ENCODE measurements around the gene GUCY1B1.

GUCY1B1 gene

DNA sequence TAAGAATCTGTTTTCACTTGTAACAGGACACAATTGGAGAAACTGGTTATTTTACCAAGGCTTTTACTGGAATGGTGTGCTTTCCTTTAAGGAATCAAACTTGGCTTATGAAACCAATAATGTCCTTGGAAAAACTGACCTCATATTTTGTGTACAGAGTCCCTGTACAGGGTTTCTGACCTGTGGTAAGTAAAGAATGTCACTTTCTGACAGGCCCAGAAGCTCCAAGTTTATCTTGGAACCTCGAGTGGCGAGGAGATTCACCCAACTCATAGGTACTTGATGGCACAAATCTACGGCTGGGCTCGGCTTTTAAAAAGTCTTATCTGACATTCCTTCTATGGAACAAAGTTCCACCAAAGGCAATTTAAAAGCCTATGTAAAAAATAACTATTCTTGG lies 90.2 kb downstream of the GUCY1B1 start:
- Mint-ChIP-seq H3K9me3 (ENCODE audit: low read depth) (no peaks in the 10 kb centered on the region), H3K4me1 (ENCODE audit: low read depth) (no peaks in the 10 kb centered on the region), H3K36me3 (no peaks in the 10 kb centered on the region), H3K4me3 (no peak overlapping the region), H3K27ac (no peak overlapping the region), H3K27me3 (peaks cover 2% of the 10 kb centered on the region)

GRCh38 chr4:155853189-155853588 lies 94.4 kb downstream of the GUCY1B1 start:
- no peaks in the 10 kb centered on the region for H3K9me3 Mint-ChIP-seq (ENCODE audit: low read depth)
- no peaks in the 10 kb centered on the region for H3K27me3 Mint-ChIP-seq
- H3K36me3 Mint-ChIP-seq: no peaks in the 10 kb centered on the region
- H3K4me1 Mint-ChIP-seq (ENCODE audit: low read depth): no peaks in the 10 kb centered on the region
- H3K4me3 Mint-ChIP-seq: no peak overlapping the region
- no peak overlapping the region for H3K27ac Mint-ChIP-seq

- peaks cover 5% of the 10 kb centered on the region for H3K27me3 Mint-ChIP-seq
- no peaks in the 10 kb centered on the region for H3K36me3 Mint-ChIP-seq
- H3K4me1 Mint-ChIP-seq (ENCODE audit: low read depth): no peaks in the 10 kb centered on the region
- no peak overlapping the region for H3K4me3 Mint-ChIP-seq
- no peak overlapping the region for H3K27ac Mint-ChIP-seq
- H3K9me3 Mint-ChIP-seq (ENCODE audit: low read depth): no peaks in the 10 kb centered on the region
These were observed 95.9 kb downstream of the GUCY1B1 start for GRCh38 chr4:155854582-155855226.

DNA sequence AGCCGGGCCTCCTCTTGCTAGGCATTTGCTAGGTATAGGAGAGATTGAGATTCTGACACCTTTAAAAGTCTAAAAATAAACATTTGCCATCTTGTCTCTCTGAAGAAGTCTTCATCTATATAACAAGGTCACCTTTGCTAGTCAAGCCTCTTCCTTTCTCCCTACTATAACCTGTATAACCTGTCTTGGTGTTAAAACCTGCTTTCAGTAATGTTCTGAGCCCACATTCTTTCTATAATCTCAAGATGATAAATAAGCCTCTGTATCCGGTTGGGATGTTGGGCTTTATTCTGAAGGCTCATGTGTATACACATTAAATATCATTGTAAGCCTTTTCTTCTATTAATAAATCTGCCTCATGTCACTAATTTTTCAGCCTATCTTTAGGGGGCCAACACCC lies 97.1 kb downstream of the GUCY1B1 start:
- Mint-ChIP-seq H3K27ac (no peak overlapping the region), H3K4me1 (ENCODE audit: low read depth) (no peaks in the 10 kb centered on the region)

More for the DNA sequence above, 97.1 kb downstream of the GUCY1B1 start:
- peaks cover 5% of the 10 kb centered on the region for H3K27me3 Mint-ChIP-seq
- no peak overlapping the region for H3K4me3 Mint-ChIP-seq
- no peaks in the 10 kb centered on the region for H3K36me3 Mint-ChIP-seq
- no peaks in the 10 kb centered on the region for H3K9me3 Mint-ChIP-seq (ENCODE audit: low read depth)
